ENCODE measurements around the gene ELMO1. TPM values are rescaled to one million over a fixed set of nuclear protein-coding genes. Genes with fewer than 3 reads are reported as not detected.

ELMO1 gene
- polyA plus RNA-seq, 2 of the 4 experiments (the other 2 are of a cell fraction) = 2.3 to 6.1 TPM

DNA sequence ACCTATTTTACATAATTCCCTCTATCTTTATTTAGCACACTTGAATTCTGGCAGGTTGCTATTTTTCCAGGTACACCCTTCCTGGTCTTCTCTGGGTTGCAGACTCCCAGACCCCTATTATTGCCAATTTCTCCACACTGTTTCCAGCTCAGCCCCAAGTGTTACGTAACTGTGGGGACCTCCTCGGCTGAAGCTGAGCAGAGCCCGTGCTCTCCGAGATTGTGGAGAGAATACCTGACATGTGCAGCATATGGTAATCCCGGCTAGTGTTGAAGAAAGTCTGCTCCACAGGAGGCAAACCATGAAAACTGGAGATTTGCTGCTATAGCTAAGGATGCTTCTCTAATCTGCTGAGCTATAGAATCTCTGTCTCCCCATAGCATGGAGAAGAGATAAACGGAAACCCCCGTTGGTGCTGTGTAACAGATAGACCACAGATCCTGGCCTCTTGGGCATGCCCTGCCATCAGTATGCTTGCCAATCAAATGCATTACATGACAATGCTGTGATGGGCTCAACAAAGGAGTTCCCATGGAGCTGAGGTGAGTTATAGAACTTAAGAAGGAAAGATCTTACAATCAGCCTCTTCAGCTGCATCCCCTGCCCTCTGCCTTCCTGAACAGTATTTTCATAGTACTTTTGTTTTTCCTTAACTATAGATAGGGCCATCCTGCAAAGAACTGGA is 579.8 kb downstream of the ELMO1 start:
- WGBS (ENCODE audit: missing lambda C conversion rate) = 71% methylated on average over 7 of the region's 7 CpGs
- ChIA-PET POLR2A (no interaction called here), CTCF (interaction anchor here (0.9 kb wide), 1 partner anchor 60 kb away, joined by 3 read pairs; no protein-coding TSS in a partner anchor)
- Histone ChIP-seq H3K4me1 (no peaks in the 10 kb centered on the region), H3K4me2 (no peak overlapping the region), H3K4me3 (no peak overlapping the region), H3K27ac (no peak overlapping the region), H3K9me3 (no peaks in the 10 kb centered on the region)
- DNase-seq (ENCODE audit: low read depth in 1 of 2, low spot score in 1 of 2) = no peak
- FAIRE-seq = no peak
- ATAC-seq = no peak
- TF ChIP-seq, protein P1, sequence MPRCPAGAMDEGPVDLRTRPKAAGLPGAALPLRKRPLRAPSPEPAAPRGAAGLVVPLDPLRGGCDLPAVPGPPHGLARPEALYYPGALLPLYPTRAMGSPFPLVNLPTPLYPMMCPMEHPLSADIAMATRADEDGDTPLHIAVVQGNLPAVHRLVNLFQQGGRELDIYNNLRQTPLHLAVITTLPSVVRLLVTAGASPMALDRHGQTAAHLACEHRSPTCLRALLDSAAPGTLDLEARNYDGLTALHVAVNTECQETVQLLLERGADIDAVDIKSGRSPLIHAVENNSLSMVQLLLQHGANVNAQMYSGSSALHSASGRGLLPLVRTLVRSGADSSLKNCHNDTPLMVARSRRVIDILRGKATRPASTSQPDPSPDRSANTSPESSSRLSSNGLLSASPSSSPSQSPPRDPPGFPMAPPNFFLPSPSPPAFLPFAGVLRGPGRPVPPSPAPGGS (IDR thresholded peaks at IDR 0.05) = no peak

DNA sequence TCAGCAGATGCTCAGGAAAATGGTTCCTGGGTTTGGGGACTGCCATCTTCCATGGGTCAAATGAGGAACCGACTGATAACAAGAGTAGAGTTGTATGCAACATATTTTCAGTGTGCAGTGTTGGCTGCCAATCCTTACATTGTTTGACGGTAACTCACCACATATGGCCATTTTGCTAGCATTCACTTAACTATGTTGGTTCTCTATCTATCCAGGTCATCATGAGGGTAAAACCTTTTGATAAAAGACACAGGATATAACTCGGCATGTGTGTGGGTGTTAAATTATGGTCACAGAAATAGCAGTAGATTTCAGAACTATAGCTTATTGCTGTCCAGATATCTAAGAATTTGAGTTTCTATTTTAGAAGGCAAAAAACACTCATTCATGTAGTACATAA is 583.6 kb downstream of the ELMO1 start:
- H3K4me3 ChIP-seq = no peak overlapping the region
- FAIRE-seq = no peak
- no peak for ATAC-seq
- no peak overlapping the region for H3K4me2 ChIP-seq
- ChIA-PET CTCF (no interaction called here), POLR2A (no interaction called here)
- DNase-seq (ENCODE audit: low read depth in 1 of 2, low spot score in 1 of 2) = no peak
- H3K9me3 ChIP-seq = no peaks in the 10 kb centered on the region
- no peak overlapping the region for H3K27ac ChIP-seq
- H3K4me1 ChIP-seq = no peaks in the 10 kb centered on the region
- no peak for TF ChIP-seq POLR2AphosphoS2 (conservative IDR thresholded peaks at IDR 0.05; ENCODE audit: low read length)
- TF ChIP-seq CHD4 (IDR thresholded peaks at IDR 0.05; ENCODE audit: borderline replicate concordance) = no peak
- no peak for TF ChIP-seq SMC3 (IDR thresholded peaks at IDR 0.05)
- TF ChIP-seq KDM1A (IDR thresholded peaks at IDR 0.05; ENCODE audit: low read depth) = no peak
- TF ChIP-seq, protein P2, sequence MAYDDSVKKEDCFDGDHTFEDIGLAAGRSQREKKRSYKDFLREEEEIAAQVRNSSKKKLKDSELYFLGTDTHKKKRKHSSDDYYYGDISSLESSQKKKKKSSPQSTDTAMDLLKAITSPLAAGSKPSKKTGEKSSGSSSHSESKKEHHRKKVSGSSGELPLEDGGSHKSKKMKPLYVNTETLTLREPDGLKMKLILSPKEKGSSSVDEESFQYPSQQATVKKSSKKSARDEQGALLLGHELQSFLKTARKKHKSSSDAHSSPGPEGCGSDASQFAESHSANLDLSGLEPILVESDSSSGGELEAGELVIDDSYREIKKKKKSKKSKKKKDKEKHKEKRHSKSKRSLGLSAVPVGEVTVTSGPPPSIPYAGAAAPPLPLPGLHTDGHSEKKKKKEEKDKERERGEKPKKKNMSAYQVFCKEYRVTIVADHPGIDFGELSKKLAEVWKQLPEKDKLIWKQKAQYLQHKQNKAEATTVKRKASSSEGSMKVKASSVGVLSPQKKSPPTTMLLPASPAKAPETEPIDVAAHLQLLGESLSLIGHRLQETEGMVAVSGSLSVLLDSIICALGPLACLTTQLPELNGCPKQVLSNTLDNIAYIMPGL (CRISPR knock-in tag; IDR thresholded peaks at IDR 0.05; ENCODE audit: borderline replicate concordance) = no peak
- TF ChIP-seq ATOH8 (CRISPR knock-in tag; IDR thresholded peaks at IDR 0.05; ENCODE audit: low read depth) = no peak
- TF ChIP-seq RFX5 (IDR thresholded peaks at IDR 0.05) = no peak
- TF ChIP-seq GATA3 (IDR thresholded peaks at IDR 0.05; ENCODE audit: borderline replicate concordance) = no peak
- TF ChIP-seq, protein P3, sequence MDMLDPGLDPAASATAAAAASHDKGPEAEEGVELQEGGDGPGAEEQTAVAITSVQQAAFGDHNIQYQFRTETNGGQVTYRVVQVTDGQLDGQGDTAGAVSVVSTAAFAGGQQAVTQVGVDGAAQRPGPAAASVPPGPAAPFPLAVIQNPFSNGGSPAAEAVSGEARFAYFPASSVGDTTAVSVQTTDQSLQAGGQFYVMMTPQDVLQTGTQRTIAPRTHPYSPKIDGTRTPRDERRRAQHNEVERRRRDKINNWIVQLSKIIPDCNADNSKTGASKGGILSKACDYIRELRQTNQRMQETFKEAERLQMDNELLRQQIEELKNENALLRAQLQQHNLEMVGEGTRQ (IDR thresholded peaks at IDR 0.05) = no peak
- TF ChIP-seq HOXB5 (CRISPR knock-in tag; IDR thresholded peaks at IDR 0.05) = no peak
- 78% methylated on average over 3 of the region's 3 CpGs for WGBS (ENCODE audit: missing lambda C conversion rate)

GRCh38 chr7:36863901-36864701 is 584.6 kb downstream of the ELMO1 start:
- ATAC-seq = no peak
- Histone ChIP-seq H3K9me3 (no peaks in the 10 kb centered on the region), H3K27ac (no peak overlapping the region), H3K4me3 (no peak overlapping the region), H3K4me2 (no peak overlapping the region), H3K4me1 (no peaks in the 10 kb centered on the region)
- POLR2A ChIA-PET = no interaction called here
- no peak for FAIRE-seq
- 54% methylated on average over 10 of the region's 10 CpGs for WGBS (ENCODE audit: missing lambda C conversion rate)
- CTCF ChIA-PET = no interaction called here
- TF ChIP-seq ZFP36 (IDR thresholded peaks at IDR 0.05; ENCODE audit: borderline replicate concordance, partially characterized antibody) (no peak), SREBF2 (IDR thresholded peaks at IDR 0.05) (no peak), HOXA7 (CRISPR knock-in tag; IDR thresholded peaks at IDR 0.05) (no peak)
- no peak for DNase-seq (ENCODE audit: low read depth in 1 of 2, low spot score in 1 of 2)

Data from A549 (cell line).